Measurements from ENCODE around the gene CRB2. TPM values are rescaled to one million over a fixed set of nuclear protein-coding genes. Genes with fewer than 3 reads are reported as not detected.

Gene CRB2
- total RNA-seq, 1 experiment from 2014 or later, result 0.08 TPM

GRCh38 chr9:123349033-123349432 lies 7.0 kb upstream of the CRB2 start:
- Histone ChIP-seq H3K27ac (no peak overlapping the region), H3K36me3 (no peaks in the 10 kb centered on the region), H3K4me1 (peaks cover 9% of the 10 kb centered on the region)

DNA sequence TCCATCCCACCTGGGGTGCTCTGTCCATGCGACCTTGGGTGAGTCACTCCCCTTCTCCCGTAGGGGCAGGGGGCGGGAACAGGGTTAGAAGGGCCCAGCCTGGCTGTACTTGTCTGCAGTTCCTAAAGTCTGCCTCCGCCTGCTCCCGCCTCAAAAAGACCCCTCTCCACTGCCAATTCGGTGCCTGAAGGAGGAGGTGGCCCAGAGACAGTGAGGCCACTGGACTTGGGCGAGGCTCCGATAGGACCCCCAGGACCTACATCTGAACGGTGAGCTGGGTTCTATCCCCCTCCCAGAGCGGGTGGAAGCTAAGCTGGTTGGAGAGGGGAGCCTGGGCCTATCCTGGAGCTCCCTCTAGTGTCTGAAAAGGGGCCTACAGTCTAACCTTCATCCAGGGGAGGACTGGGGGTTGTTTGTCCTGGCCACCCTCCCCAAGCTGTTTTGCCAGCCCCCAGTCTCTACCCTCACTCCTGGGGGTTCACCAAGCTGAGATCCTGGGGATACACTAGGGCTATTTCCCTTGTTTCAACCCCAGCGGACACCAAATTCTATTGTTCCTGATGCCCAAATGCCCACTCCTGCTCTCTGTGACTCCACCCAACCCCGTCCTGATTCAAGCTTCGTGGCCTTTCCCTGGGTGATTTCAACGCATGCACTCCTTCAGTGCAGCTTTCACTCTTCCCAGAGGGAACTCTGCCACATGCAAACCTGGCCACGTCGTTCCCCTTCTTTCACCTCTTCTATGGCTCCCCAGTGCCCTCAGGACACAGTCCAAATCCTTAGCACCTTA lies 6.1 kb upstream of the CRB2 start:
- H3K36me3 ChIP-seq, result no peaks in the 10 kb centered on the region
- no peaks in the 10 kb centered on the region for H3K9me3 ChIP-seq (replicated peaks)
- H3K4me3 ChIP-seq, result no peak overlapping the region
- H3K27me3 ChIP-seq, result peaks cover 6% of the 10 kb centered on the region
- peak; percentile 76 to 90 for DNase-seq
- no peak overlapping the region for H3K27ac ChIP-seq
- peaks cover 9% of the 10 kb centered on the region for H3K4me1 ChIP-seq

More at GRCh38 chr9:123349033-123349432, 7.0 kb upstream of the CRB2 start:
- Histone ChIP-seq H3K27me3 (no peaks in the 10 kb centered on the region), H3K4me3 (no peak overlapping the region), H3K9me3 (replicated peaks) (no peaks in the 10 kb centered on the region)
- DNase-seq, result no peak

DNA sequence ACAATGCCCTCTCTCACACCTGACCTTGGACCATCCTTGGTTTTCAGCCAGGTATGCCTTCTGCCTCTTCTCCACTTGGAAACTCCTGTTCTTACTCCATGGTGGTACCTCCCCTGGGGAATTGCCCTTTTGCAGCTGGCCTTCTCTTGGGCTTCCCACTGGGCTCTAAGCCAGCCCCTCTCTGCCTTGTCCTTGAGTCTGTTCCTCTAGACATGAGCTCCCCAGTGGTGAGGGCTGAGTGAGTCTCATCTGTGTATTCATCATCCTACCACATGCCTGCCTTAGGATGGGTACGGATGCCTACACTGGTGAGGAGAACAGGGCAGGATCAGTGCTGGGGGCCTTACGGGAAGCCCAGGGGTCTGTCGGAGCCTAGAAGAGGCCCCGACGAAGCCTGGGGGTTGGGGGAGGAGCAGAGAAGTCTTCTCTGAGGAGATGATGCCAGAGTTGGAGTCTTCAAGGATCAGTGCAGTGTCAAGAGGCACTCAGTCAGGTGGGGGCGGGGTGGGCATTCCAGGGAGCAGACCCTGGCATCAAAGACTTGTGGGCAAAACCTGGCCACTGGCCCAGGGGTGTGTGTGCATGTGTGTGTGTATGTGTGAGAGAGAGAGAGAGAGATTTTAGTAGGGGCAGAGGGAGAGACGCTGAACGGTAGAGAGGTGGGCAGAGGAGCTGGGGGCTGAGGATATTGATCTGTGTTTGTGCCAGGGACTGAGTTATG lies 5.2 kb upstream of the CRB2 start:
- no peak overlapping the region for H3K4me3 ChIP-seq
- H3K4me1 ChIP-seq, result peaks cover 4% of the 10 kb centered on the region
- H3K27me3 ChIP-seq, result peaks cover 9% of the 10 kb centered on the region
- H3K36me3 ChIP-seq, result no peaks in the 10 kb centered on the region
- DNase-seq, result peak; percentile 42 to 45
- no peak overlapping the region for H3K27ac ChIP-seq
- no peaks in the 10 kb centered on the region for H3K9me3 ChIP-seq (replicated peaks)

- H3K9me3 ChIP-seq (replicated peaks), result no peaks in the 10 kb centered on the region
- no peak overlapping the region for H3K4me3 ChIP-seq
- no peaks in the 10 kb centered on the region for H3K36me3 ChIP-seq
- no peak overlapping the region for H3K27ac ChIP-seq
- peaks cover 9% of the 10 kb centered on the region for H3K27me3 ChIP-seq
- H3K4me1 ChIP-seq, result peaks cover 4% of the 10 kb centered on the region; the same call in 1 of the 2 replicates
- DNase-seq, result no peak
Measured at GRCh38 chr9:123353041-123353440, 3.0 kb upstream of the CRB2 start.

GRCh38 chr9:123353984-123354591 lies 1.9 kb upstream of the CRB2 start:
- Histone ChIP-seq H3K36me3 (no peaks in the 10 kb centered on the region), H3K27ac (no peak overlapping the region), H3K4me3 (no peak overlapping the region), H3K27me3 (peaks cover 9% of the 10 kb centered on the region), H3K9me3 (replicated peaks) (no peaks in the 10 kb centered on the region), H3K4me1 (peaks cover 4% of the 10 kb centered on the region; the same call in 1 of the 2 replicates)
- DNase-seq, result peak; percentile 84 to 88

DNA sequence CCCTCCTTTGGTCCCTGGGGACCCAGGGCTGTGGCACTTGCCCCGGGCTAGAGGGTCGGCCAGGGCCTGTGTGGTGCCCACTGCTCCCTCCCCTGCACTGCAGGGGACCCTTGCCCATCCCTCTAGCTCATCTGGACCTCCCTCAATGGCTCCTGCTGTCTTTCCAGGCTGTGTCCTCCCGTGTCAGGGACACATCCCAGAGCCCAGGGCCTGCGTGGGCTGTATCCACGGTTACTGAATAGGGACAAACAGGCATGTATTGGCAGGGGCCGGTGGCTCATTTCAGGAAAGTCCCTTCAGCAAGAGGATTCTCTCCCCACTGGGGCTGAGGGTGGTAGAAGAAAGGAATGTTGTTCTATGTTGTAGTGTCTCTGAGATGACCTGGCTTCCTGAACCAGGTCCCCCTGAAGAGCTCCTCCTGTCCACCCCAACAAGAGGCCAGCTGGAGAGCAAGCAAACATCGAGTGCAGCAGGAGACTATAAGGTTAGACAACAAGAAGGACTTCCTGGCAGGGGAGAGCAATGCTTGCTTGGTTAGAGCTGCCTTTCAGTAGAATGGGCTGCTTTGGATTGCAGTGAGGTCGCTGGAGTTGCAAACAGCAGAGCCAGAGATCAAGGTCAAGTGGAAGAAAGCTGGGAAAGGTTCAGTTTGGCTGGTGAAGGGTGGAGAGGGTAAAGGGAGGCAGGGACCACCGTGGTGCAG lies 1.0 kb upstream of the CRB2 start:
- DNase-seq, result no peak
- Histone ChIP-seq H3K27me3 (peaks cover 9% of the 10 kb centered on the region), H3K4me1 (peaks cover 10% of the 10 kb centered on the region), H3K9me3 (replicated peaks) (no peaks in the 10 kb centered on the region), H3K4me3 (no peak overlapping the region), H3K36me3 (no peaks in the 10 kb centered on the region), H3K27ac (no peak overlapping the region)

DNA sequence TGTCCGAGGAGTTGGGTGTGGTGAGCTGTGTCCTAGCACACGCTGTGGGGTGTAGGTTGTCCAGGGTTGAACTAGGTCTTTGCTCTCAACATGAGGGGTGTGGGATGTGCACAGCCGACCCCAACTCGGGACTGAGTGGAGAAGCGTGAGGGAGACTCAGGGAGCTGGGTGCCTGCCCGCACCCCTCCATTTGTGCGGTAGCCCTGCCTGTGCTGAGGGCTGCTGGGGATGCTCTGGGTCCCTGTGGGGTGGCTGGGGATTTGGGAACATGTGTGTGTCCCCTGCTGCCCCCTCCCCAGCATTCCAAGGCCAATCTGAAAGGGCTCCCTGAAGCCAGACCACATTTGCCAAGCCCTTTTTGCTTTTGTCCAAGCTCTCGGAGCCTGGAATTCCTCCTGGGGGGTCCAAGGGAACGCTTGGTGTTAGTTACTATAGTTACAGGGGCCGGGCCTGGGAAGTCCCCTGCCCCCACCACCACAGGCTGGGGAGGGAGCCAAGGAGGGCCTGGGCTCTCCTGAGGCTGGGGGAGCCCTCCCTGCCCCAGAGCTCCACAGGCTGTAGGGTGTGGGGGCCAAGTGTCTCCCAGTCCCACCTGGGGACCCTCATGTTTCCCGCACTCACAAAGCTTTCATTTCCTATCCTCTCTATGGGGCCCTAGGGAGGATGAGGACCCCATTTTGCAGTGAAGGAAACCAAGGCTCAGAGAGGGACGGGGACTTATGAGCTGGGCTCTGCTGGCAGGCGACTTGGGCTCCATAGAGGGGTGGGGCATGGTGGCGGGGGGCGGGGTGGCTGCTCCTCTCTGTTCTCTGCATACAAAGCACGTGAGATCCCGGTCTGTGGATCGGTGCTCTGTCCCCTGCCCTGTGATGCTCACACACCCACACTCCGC lies 1.1 kb downstream of the CRB2 start:
- H3K27me3 ChIP-seq, result peaks cover 9% of the 10 kb centered on the region
- H3K9me3 ChIP-seq (replicated peaks), result no peaks in the 10 kb centered on the region
- DNase-seq, result no peak
- no peaks in the 10 kb centered on the region for H3K36me3 ChIP-seq
- no peak overlapping the region for H3K4me3 ChIP-seq
- peaks cover 14% of the 10 kb centered on the region for H3K4me1 ChIP-seq
- no peak overlapping the region for H3K27ac ChIP-seq

DNA sequence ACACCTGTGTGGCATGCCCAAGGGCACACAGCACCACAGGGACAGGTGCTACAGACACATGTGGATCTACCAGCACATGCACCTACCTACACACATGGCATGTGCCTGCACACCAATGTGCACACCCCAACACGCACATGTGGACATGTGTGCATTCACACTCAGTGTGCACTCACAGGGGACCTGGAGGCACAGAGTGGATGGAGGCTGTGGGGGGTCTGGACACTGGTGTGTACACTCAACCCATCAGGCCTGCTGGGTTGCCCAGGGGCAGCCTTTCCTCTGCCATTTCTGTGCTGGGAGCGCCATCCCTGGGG lies 1.7 kb downstream of the CRB2 start:
- Histone ChIP-seq H3K27ac (no peak overlapping the region), H3K4me3 (no peak overlapping the region), H3K27me3 (peaks cover 9% of the 10 kb centered on the region), H3K4me1 (peaks cover 14% of the 10 kb centered on the region), H3K9me3 (replicated peaks) (no peaks in the 10 kb centered on the region), H3K36me3 (no peaks in the 10 kb centered on the region)
- no peak for DNase-seq

DNA sequence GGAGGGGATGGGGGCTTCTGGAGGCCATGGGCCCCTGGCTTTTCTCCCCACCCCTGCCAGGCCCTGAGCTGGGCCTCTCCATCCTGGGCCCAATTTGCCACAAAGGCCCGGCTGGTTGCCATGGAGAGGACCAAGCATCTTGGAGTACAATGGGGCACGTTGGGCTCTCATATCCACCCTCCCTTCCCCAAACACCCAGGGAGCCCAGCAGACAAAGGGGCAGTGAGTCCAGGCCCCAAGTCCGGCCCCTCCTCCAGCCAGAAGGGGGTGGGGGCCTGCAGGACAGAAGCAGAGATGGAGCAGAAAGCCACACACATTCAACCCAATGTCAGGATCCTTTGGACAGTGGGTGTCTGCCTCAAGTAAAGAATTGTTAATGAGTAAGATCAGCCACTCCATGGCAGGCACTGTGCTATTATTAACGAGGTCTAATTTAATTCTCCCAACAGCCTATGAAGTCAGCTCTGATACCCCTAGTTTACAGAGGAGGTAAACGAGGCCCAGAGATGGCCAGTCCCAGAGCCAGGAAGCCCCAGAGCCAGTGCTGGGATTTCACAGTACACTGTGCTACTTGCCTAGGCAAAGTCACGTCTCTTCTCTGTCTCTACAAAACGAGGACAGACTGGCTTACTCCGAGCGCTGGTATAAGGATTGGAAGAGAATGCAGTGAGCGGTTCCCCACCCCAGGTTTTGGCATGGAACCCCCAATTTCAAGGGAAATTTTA lies 2.3 kb downstream of the CRB2 start:
- Histone ChIP-seq H3K9me3 (replicated peaks) (no peaks in the 10 kb centered on the region), H3K27me3 (peaks cover 9% of the 10 kb centered on the region), H3K36me3 (no peaks in the 10 kb centered on the region), H3K4me3 (no peak overlapping the region), H3K4me1 (peaks cover 14% of the 10 kb centered on the region), H3K27ac (no peak overlapping the region)
- DNase-seq, result no peak

GRCh38 chr9:123359106-123359505 lies 3.1 kb downstream of the CRB2 start:
- Histone ChIP-seq H3K27ac (no peak overlapping the region), H3K36me3 (no peaks in the 10 kb centered on the region), H3K4me1 (peaks cover 14% of the 10 kb centered on the region), H3K4me3 (no peak overlapping the region), H3K9me3 (replicated peaks) (no peaks in the 10 kb centered on the region), H3K27me3 (peaks cover 14% of the 10 kb centered on the region)
- no peak for DNase-seq

DNA sequence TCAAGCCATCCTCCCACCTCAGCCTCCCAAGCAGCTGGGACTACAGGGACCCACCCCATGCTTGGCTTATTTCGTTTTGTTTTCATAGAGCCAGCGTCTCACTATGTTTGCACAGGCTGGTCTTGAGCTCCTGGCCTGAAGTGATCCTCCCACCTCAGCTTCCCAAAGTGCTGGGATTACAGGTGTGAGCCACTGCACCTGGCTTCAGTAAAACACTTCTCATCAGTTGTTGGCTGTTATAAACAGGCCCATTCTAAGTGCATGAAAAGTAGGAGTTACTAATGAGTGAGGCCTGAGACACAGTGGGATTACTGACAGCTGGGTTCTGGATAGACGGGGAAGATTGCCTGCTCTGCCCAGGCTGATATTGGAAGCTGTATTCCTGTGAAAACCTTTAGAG lies 3.5 kb downstream of the CRB2 start:
- peak in 1 of 2 experiments; percentile 33 for DNase-seq
- no peak overlapping the region for H3K4me3 ChIP-seq
- peaks cover 12% of the 10 kb centered on the region for H3K27me3 ChIP-seq
- H3K9me3 ChIP-seq (replicated peaks), result no peaks in the 10 kb centered on the region
- H3K27ac ChIP-seq, result no peak overlapping the region
- H3K4me1 ChIP-seq, result peaks cover 14% of the 10 kb centered on the region
- no peaks in the 10 kb centered on the region for H3K36me3 ChIP-seq

DNA sequence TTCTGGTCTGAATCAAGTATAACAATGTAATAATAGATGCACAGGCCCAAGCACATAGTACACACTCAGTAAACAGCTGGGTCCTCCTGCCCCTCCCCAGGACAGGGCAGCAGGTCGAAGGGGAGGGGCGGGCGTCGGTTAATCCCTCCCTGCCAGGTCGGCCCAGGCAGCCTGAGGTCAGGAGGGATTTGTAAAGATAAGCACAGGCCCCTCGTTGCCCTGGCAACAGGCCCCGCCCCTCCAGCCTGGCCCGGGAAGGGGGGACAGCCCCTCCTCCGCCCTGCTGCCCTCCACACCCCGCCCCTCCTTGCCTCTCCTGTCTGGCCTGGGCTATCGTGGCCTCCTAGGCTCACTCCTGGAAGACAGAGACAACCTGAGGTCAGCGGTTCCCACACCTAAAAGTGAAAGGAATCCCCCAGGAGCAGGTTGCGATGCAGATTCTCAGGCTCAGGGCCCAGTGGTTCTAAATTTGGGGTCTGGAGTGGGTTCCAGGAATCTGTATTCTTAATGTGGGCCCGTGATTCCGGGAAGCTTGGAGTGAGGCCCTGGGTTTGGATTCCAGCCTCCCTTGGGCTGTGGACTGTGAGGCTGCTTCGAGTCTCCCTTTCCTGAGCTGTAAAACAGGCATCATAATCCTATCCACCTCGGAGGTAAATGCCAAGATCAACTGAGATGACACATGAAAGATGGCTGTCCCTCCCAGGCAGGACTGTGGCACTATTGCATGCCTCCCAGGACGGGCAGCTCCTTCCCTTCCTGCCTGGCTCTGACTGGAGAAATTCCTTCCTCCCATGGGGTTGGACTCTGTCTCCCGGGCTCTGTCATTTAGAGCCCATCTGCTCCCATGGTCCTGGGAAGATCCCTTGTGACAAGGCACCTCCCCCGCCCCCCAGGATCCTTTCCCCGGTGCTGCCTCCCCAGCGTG lies 4.4 kb downstream of the CRB2 start:
- Histone ChIP-seq H3K27me3 (peaks cover 5% of the 10 kb centered on the region; the same call in 1 of the 2 replicates), H3K27ac (no peak overlapping the region), H3K4me1 (peaks cover 14% of the 10 kb centered on the region), H3K4me3 (no peak overlapping the region), H3K9me3 (replicated peaks) (no peaks in the 10 kb centered on the region), H3K36me3 (no peaks in the 10 kb centered on the region)
- peak; percentile 90 to 94 for DNase-seq

All from SJCRH30 (cell line).